Measurements from ENCODE around the gene TMEM116.
"Not testable (repeated sequence)": the region's sequence is repeated elsewhere in the genome, so short reads cannot be mapped to it uniquely, and the experiment has no call there.

Gene TMEM116

GRCh38 chr12:112009596-112009995 is 3.4 kb downstream of the TMEM116 start:
- not testable (repeated sequence) for H3K27ac ChIP-seq (ENCODE audit: low read length); H3K36me3 ChIP-seq (ENCODE audit: control insufficient read depth, insufficient read depth, low read length); H3K4me1 ChIP-seq (ENCODE audit: control insufficient read depth, insufficient read depth, low read length); H3K9me3 ChIP-seq (ENCODE audit: control insufficient read depth, insufficient read depth, low read length); DNase-seq (ENCODE audit: low read depth, low spot score); H3K4me3 ChIP-seq (ENCODE audit: low read length); H3K27me3 ChIP-seq (ENCODE audit: control insufficient read depth, insufficient read depth, low read length)
- no CpG with 5 or more reads among the region's 3 CpGs for WGBS (ENCODE audit: insufficient coverage, insufficient read length)

GRCh38 chr12:112008918-112009317 is 4.0 kb downstream of the TMEM116 start:
- Histone ChIP-seq H3K4me1 (ENCODE audit: control insufficient read depth, insufficient read depth, low read length) (peaks cover 2% of the 10 kb centered on the region), H3K27me3 (ENCODE audit: control insufficient read depth, insufficient read depth, low read length) (no peaks in the 10 kb centered on the region), H3K9me3 (ENCODE audit: control insufficient read depth, insufficient read depth, low read length) (no peaks in the 10 kb centered on the region), H3K36me3 (ENCODE audit: control insufficient read depth, insufficient read depth, low read length) (no peaks in the 10 kb centered on the region), H3K4me3 (ENCODE audit: low read length) (no peak overlapping the region), H3K27ac (ENCODE audit: low read length) (no peak overlapping the region)
- DNase-seq (ENCODE audit: low read depth, low spot score), result no peak
- WGBS (ENCODE audit: insufficient coverage, insufficient read length), result no CpG with 5 or more reads among the region's 3 CpGs

GRCh38 chr12:112007945-112008344 is 5.0 kb downstream of the TMEM116 start:
- H3K27ac ChIP-seq (ENCODE audit: low read length), result no peak overlapping the region
- DNase-seq (ENCODE audit: low read depth, low spot score), result no peak
- H3K9me3 ChIP-seq (ENCODE audit: control insufficient read depth, insufficient read depth, low read length), result no peaks in the 10 kb centered on the region
- peaks cover 2% of the 10 kb centered on the region for H3K4me1 ChIP-seq (ENCODE audit: control insufficient read depth, insufficient read depth, low read length)
- no peaks in the 10 kb centered on the region for H3K36me3 ChIP-seq (ENCODE audit: control insufficient read depth, insufficient read depth, low read length)
- no CpG with 5 or more reads among the region's 9 CpGs for WGBS (ENCODE audit: insufficient coverage, insufficient read length)
- no peak overlapping the region for H3K4me3 ChIP-seq (ENCODE audit: low read length)
- no peaks in the 10 kb centered on the region for H3K27me3 ChIP-seq (ENCODE audit: control insufficient read depth, insufficient read depth, low read length)

- DNase-seq (ENCODE audit: low read depth, low spot score), result no peak
- Histone ChIP-seq H3K27ac (ENCODE audit: low read length) (no peak overlapping the region), H3K4me3 (ENCODE audit: low read length) (no peak overlapping the region), H3K9me3 (ENCODE audit: control insufficient read depth, insufficient read depth, low read length) (no peaks in the 10 kb centered on the region), H3K36me3 (ENCODE audit: control insufficient read depth, insufficient read depth, low read length) (no peaks in the 10 kb centered on the region), H3K4me1 (ENCODE audit: control insufficient read depth, insufficient read depth, low read length) (no peaks in the 10 kb centered on the region), H3K27me3 (ENCODE audit: control insufficient read depth, insufficient read depth, low read length) (no peaks in the 10 kb centered on the region)
- 100% methylated on average over 1 of the region's 6 CpGs for WGBS (ENCODE audit: insufficient coverage, insufficient read length)
These were observed 7.3 kb downstream of the TMEM116 start for GRCh38 chr12:112005419-112006395.

- H3K4me3 ChIP-seq (ENCODE audit: low read length), result no peak overlapping the region
- H3K9me3 ChIP-seq (ENCODE audit: control insufficient read depth, insufficient read depth, low read length), result no peaks in the 10 kb centered on the region
- H3K4me1 ChIP-seq (ENCODE audit: control insufficient read depth, insufficient read depth, low read length), result no peaks in the 10 kb centered on the region
- WGBS (ENCODE audit: insufficient coverage, insufficient read length), result no CpG with 5 or more reads among the region's 3 CpGs
- H3K27me3 ChIP-seq (ENCODE audit: control insufficient read depth, insufficient read depth, low read length), result no peaks in the 10 kb centered on the region
- H3K36me3 ChIP-seq (ENCODE audit: control insufficient read depth, insufficient read depth, low read length), result no peaks in the 10 kb centered on the region
- H3K27ac ChIP-seq (ENCODE audit: low read length), result no peak overlapping the region
- DNase-seq (ENCODE audit: low read depth, low spot score), result no peak
These were observed 8.9 kb downstream of the TMEM116 start for GRCh38 chr12:112004041-112004440.

- no peak overlapping the region for H3K27ac ChIP-seq (ENCODE audit: low read length)
- no peaks in the 10 kb centered on the region for H3K27me3 ChIP-seq (ENCODE audit: control insufficient read depth, insufficient read depth, low read length)
- DNase-seq (ENCODE audit: low read depth, low spot score), result no peak
- H3K4me1 ChIP-seq (ENCODE audit: control insufficient read depth, insufficient read depth, low read length), result no peaks in the 10 kb centered on the region
- H3K36me3 ChIP-seq (ENCODE audit: control insufficient read depth, insufficient read depth, low read length), result no peaks in the 10 kb centered on the region
- H3K4me3 ChIP-seq (ENCODE audit: low read length), result no peak overlapping the region
- no peaks in the 10 kb centered on the region for H3K9me3 ChIP-seq (ENCODE audit: control insufficient read depth, insufficient read depth, low read length)
These were observed 11.4 kb downstream of the TMEM116 start for GRCh38 chr12:112001576-112001975.

- Histone ChIP-seq H3K9me3 (ENCODE audit: control insufficient read depth, insufficient read depth, low read length) (no peaks in the 10 kb centered on the region), H3K4me3 (ENCODE audit: low read length) (no peak overlapping the region), H3K36me3 (ENCODE audit: control insufficient read depth, insufficient read depth, low read length) (no peaks in the 10 kb centered on the region), H3K4me1 (ENCODE audit: control insufficient read depth, insufficient read depth, low read length) (no peaks in the 10 kb centered on the region), H3K27me3 (ENCODE audit: control insufficient read depth, insufficient read depth, low read length) (no peaks in the 10 kb centered on the region), H3K27ac (ENCODE audit: low read length) (no peak overlapping the region)
- WGBS (ENCODE audit: insufficient coverage, insufficient read length), result no CpG with 5 or more reads among the region's 8 CpGs
- no peak for DNase-seq (ENCODE audit: low read depth, low spot score)
These were observed 12.1 kb downstream of the TMEM116 start for GRCh38 chr12:112000820-112001219.

GRCh38 chr12:111999129-111999528 is 13.8 kb downstream of the TMEM116 start:
- not testable (repeated sequence) for H3K4me3 ChIP-seq (ENCODE audit: low read length); H3K4me1 ChIP-seq (ENCODE audit: control insufficient read depth, insufficient read depth, low read length); H3K36me3 ChIP-seq (ENCODE audit: control insufficient read depth, insufficient read depth, low read length); H3K27me3 ChIP-seq (ENCODE audit: control insufficient read depth, insufficient read depth, low read length); H3K27ac ChIP-seq (ENCODE audit: low read length); H3K9me3 ChIP-seq (ENCODE audit: control insufficient read depth, insufficient read depth, low read length); DNase-seq (ENCODE audit: low read depth, low spot score)
- WGBS (ENCODE audit: insufficient coverage, insufficient read length), result no CpG with 5 or more reads among the region's 9 CpGs

- Histone ChIP-seq H3K27me3 (ENCODE audit: control insufficient read depth, insufficient read depth, low read length) (no peaks in the 10 kb centered on the region), H3K4me1 (ENCODE audit: control insufficient read depth, insufficient read depth, low read length) (no peaks in the 10 kb centered on the region), H3K27ac (ENCODE audit: low read length) (no peak overlapping the region), H3K36me3 (ENCODE audit: control insufficient read depth, insufficient read depth, low read length) (no peaks in the 10 kb centered on the region), H3K4me3 (ENCODE audit: low read length) (no peak overlapping the region), H3K9me3 (ENCODE audit: control insufficient read depth, insufficient read depth, low read length) (no peaks in the 10 kb centered on the region)
- no peak for DNase-seq (ENCODE audit: low read depth, low spot score)
- no CpG with 5 or more reads among the region's 4 CpGs for WGBS (ENCODE audit: insufficient coverage, insufficient read length)
These were observed 14.9 kb downstream of the TMEM116 start for GRCh38 chr12:111998015-111998414.

- DNase-seq (ENCODE audit: low read depth, low spot score), result no peak
- H3K4me1 ChIP-seq (ENCODE audit: control insufficient read depth, insufficient read depth, low read length), result no peaks in the 10 kb centered on the region
- no peaks in the 10 kb centered on the region for H3K36me3 ChIP-seq (ENCODE audit: control insufficient read depth, insufficient read depth, low read length)
- WGBS (ENCODE audit: insufficient coverage, insufficient read length), result no CpG with 5 or more reads among the region's 2 CpGs
- H3K27me3 ChIP-seq (ENCODE audit: control insufficient read depth, insufficient read depth, low read length), result no peaks in the 10 kb centered on the region
- no peaks in the 10 kb centered on the region for H3K9me3 ChIP-seq (ENCODE audit: control insufficient read depth, insufficient read depth, low read length)
- H3K4me3 ChIP-seq (ENCODE audit: low read length), result no peak overlapping the region
- H3K27ac ChIP-seq (ENCODE audit: low read length), result no peak overlapping the region
These were observed 15.7 kb downstream of the TMEM116 start for GRCh38 chr12:111997300-111997699.

All from iPS DF 6.9 (cell line).